Ishikawa (cell line): ENCODE results near the gene GRAMD4.

Experiments used
- EGR1 ChIP-seq: IDR thresholded peaks from 2 replicates; pipeline ENCODE4 v1.6.1; 2012
- EP300 ChIP-seq: IDR thresholded peaks from 2 replicates; pipeline ENCODE4 v1.6.1; 2012; ENCODE audit warnings: borderline replicate concordance
- NFIC ChIP-seq: IDR thresholded peaks from 2 replicates; pipeline ENCODE4 v1.6.1; 2012
- RAD21 ChIP-seq: IDR thresholded peaks from 2 replicates; pipeline ENCODE4 v1.6.1; 2012; ENCODE audit warnings: low read depth
- TCF12 ChIP-seq: IDR thresholded peaks from 2 replicates; pipeline ENCODE4 v1.6.1; 2012; ENCODE audit warnings: low read depth
- TEAD4 ChIP-seq: IDR thresholded peaks from 2 replicates; pipeline ENCODE4 v1.6.1; 2012
- TF ChIP-seq, protein P1 (sequence below): IDR thresholded peaks from 2 replicates; pipeline ENCODE4 v1.6.1; 2012
- TF ChIP-seq, protein P2 (sequence below): IDR thresholded peaks from 2 replicates; pipeline ENCODE4 v1.6.1; 2012; ENCODE audit warnings: low read depth, mild to moderate bottlenecking

DNA sequence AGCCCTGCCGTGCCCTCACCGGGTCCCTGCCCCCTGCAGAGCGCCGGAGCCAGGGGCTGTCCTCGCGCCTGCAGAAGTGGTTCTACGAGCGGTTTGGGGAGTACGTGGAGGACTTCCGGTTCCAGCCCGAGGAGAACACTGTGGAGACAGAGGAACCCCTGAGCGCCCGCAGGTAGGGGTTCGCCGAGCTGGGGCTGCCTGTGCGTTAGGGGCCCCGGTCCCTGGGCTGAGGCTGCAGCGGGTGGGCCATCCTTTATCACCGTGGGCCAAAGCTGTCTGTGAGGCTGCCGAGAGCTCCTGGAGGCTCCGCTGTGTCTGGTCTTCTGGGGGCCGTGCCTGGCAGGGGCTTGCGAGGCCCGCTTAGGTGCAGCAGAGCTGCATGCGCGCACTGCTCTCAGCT is 42.8 kb downstream of the GRAMD4 start:
- TF ChIP-seq EP300 = no peak
- TF ChIP-seq NFIC = no peak
- TF ChIP-seq, protein P1, sequence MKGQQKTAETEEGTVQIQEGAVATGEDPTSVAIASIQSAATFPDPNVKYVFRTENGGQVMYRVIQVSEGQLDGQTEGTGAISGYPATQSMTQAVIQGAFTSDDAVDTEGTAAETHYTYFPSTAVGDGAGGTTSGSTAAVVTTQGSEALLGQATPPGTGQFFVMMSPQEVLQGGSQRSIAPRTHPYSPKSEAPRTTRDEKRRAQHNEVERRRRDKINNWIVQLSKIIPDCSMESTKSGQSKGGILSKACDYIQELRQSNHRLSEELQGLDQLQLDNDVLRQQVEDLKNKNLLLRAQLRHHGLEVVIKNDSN = no peak
- no peak for TF ChIP-seq TEAD4
- TF ChIP-seq, protein P2, sequence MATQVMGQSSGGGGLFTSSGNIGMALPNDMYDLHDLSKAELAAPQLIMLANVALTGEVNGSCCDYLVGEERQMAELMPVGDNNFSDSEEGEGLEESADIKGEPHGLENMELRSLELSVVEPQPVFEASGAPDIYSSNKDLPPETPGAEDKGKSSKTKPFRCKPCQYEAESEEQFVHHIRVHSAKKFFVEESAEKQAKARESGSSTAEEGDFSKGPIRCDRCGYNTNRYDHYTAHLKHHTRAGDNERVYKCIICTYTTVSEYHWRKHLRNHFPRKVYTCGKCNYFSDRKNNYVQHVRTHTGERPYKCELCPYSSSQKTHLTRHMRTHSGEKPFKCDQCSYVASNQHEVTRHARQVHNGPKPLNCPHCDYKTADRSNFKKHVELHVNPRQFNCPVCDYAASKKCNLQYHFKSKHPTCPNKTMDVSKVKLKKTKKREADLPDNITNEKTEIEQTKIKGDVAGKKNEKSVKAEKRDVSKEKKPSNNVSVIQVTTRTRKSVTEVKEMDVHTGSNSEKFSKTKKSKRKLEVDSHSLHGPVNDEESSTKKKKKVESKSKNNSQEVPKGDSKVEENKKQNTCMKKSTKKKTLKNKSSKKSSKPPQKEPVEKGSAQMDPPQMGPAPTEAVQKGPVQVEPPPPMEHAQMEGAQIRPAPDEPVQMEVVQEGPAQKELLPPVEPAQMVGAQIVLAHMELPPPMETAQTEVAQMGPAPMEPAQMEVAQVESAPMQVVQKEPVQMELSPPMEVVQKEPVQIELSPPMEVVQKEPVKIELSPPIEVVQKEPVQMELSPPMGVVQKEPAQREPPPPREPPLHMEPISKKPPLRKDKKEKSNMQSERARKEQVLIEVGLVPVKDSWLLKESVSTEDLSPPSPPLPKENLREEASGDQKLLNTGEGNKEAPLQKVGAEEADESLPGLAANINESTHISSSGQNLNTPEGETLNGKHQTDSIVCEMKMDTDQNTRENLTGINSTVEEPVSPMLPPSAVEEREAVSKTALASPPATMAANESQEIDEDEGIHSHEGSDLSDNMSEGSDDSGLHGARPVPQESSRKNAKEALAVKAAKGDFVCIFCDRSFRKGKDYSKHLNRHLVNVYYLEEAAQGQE = no peak
- TF ChIP-seq TCF12 = no peak
- no peak for TF ChIP-seq RAD21
- no peak for TF ChIP-seq EGR1
